HG03469 (cell line): ENCODE measurements around the gene ELAVL3.

Experiments
- ATAC-seq: cut with Tn5 transposase; IDR thresholded peaks from one replicate; pipeline ENCODE4 v1.9.1; 2021; ENCODE audit warnings: mild to moderate bottlenecking, moderate library complexity, moderate number of reproducible peaks; ENCODE audit not compliant: unreplicated experiment

Gene ELAVL3

GRCh38 chr19:11480715-11481533 lies at the start of gene ELAVL3:
Gene ELAVL3 (minus strand): TSS chr19:11481046. CDS start chr19:11480608, 438 bp downstream.
- no peak for ATAC-seq

- ATAC-seq: no peak
Measured at GRCh38 chr19:11530432-11530831, 49.6 kb upstream of the ELAVL3 start.

GRCh38 chr19:11528551-11529341 lies 47.9 kb upstream of the ELAVL3 start, which contains the start of gene ECSIT:
Gene ECSIT (minus strand): TSS chr19:11529134. CDS start chr19:11519170, 9,964 bp downstream.
- ATAC-seq: peak; percentile 85

GRCh38 chr19:11519138-11519537 lies 38.3 kb upstream of the ELAVL3 start:
- ATAC-seq: no peak

GRCh38 chr19:11513946-11514345 lies 33.1 kb upstream of the ELAVL3 start:
- ATAC-seq: no peak

- no peak for ATAC-seq
Measured at GRCh38 chr19:11510444-11510843, 29.6 kb upstream of the ELAVL3 start.

- no peak for ATAC-seq
Measured at GRCh38 chr19:11507370-11508078, 26.7 kb upstream of the ELAVL3 start.

GRCh38 chr19:11506967-11507366 lies 26.1 kb upstream of the ELAVL3 start:
- no peak for ATAC-seq

GRCh38 chr19:11506101-11506555 lies 25.3 kb upstream of the ELAVL3 start:
- ATAC-seq: peak; percentile 31

- peak; percentile 23 for ATAC-seq
Measured at GRCh38 chr19:11505504-11506100, 24.8 kb upstream of the ELAVL3 start, which contains the start of gene ZNF653. Gene ZNF653 (minus strand): TSS chr19:11505839. CDS start chr19:11505786, 53 bp downstream.

- peak; percentile 76 for ATAC-seq
Measured at GRCh38 chr19:11505032-11505503, 24.2 kb upstream of the ELAVL3 start.

- ATAC-seq: no peak
Measured at GRCh38 chr19:11504502-11505031, 23.7 kb upstream of the ELAVL3 start.

GRCh38 chr19:11499890-11500420 lies 19.1 kb upstream of the ELAVL3 start:
- ATAC-seq: no peak

- ATAC-seq: no peak
Measured at GRCh38 chr19:11499220-11499726, 18.4 kb upstream of the ELAVL3 start.

GRCh38 chr19:11496391-11497163 lies 15.7 kb upstream of the ELAVL3 start:
- ATAC-seq: no peak

- ATAC-seq: no peak
Measured at GRCh38 chr19:11495885-11496284, 15.0 kb upstream of the ELAVL3 start.

- ATAC-seq: no peak
Measured at GRCh38 chr19:11495481-11495880, 14.6 kb upstream of the ELAVL3 start.

GRCh38 chr19:11494634-11495285 lies 13.9 kb upstream of the ELAVL3 start:
- ATAC-seq: no peak
